HCT116 (cell line): ENCODE measurements around the gene FTO. TPM values are rescaled to one million over a fixed set of nuclear protein-coding genes. Genes with fewer than 3 reads are reported as not detected.

Experiments used
- ATAC-seq: fragments of 200-7000 bp; cut with Tn5 transposase; 2 replicates; pipeline ENCODE4 v1.9.1; 2020; ENCODE audit warnings: mild to moderate bottlenecking, moderate library complexity
- BruUV-seq: library from RNA; stranded (reverse); fragments of 400-500 nt; replicated peaks from 2 replicates; lab custom pipeline; 2021; lab: Mats Ljungman, UMichigan
- CTCF ChIA-PET: fragments of 300-600 bp; sonication (Branson Sonifier 250); formaldehyde crosslinking; loops from one replicate; lab custom pipeline; 2021; ENCODE audit warnings: antibody characterized with exemption; lab: Charles Lee
- POLR2A ChIA-PET: fragments of 300-600, 350-600 bp; sonication (Branson Sonifier 250); formaldehyde crosslinking; loops from one replicate; lab custom pipeline; 2021; ENCODE audit warnings: antibody characterized with exemption; lab: Charles Lee
- RAD21 ChIA-PET, 2 experiments: fragments of 300-600 bp; sonication (Branson Sonifier 250); formaldehyde crosslinking; loops; one replicate each; lab custom pipeline; 2023; ENCODE audit warnings: low total read pairs in 2 of 2; ENCODE audit not compliant: uncharacterized antibody in 2 of 2, unreplicated experiment in 2 of 2, low non-redundant PET in 1 of 2; lab: Charles Lee
- DNase-seq: peaks from one replicate; pipeline ENCODE4 v3.0.0-alpha.2; 2010; ENCODE audit warnings: low read depth, low spot score
- H2AFZ ChIP-seq: fragments of 200-600 bp; shearing (Covaris generic), sonication (generic); 2 replicates; pipeline ENCODE4 v1.6.1; 2017; ENCODE audit warnings: low read depth, mixed run types, mixed read lengths, antibody characterized with exemption, low read length; ENCODE audit not compliant: poor library complexity, severe bottlenecking
- H3K27ac ChIP-seq: 2 replicates; pipeline ENCODE4 v1.5.1; 2012; ENCODE audit warnings: low read depth, low read length
- H3K27me3 ChIP-seq: fragments of 200-600 bp; sonication (generic); 2 replicates; pipeline ENCODE4 v1.6.1; 2016; ENCODE audit warnings: mixed run types, low read length, mixed read lengths; ENCODE audit not compliant: insufficient read depth
- H3K36me3 ChIP-seq, 2 experiments: fragments of 200-500 bp in 1 of 2; fragments of 200-600 bp in 1 of 2; sonication (Bioruptor generic) in 1 of 2; sonication (generic) in 1 of 2; 2 replicates each; pipeline versions ENCODE4 v1.5.1 to v1.6.1; 2014 to 2016; ENCODE audit warnings: low read length in 2 of 2, inconsistent platforms in 1 of 2, mixed read lengths in 1 of 2, mixed run types in 1 of 2; ENCODE audit not compliant: insufficient read depth in 2 of 2, control insufficient read depth in 1 of 2
- H3K4me1 ChIP-seq, 2 experiments: fragments of 200-600 bp in 1 of 2; sonication (generic) in 1 of 2; 2 replicates each; pipeline versions ENCODE4 v1.5.1 to v1.6.1; 2012 to 2017; ENCODE audit warnings: low read length in 2 of 2, inconsistent platforms in 1 of 2, mild to moderate bottlenecking in 1 of 2, mixed read lengths in 1 of 2, mixed run types in 1 of 2, moderate library complexity in 1 of 2; ENCODE audit not compliant: insufficient read depth in 2 of 2, control insufficient read depth in 1 of 2
- H3K4me2 ChIP-seq: fragments of 200-600 bp; sonication (generic); 2 replicates; pipeline ENCODE4 v1.6.1; 2017; ENCODE audit warnings: mixed run types, low read length, mixed read lengths
- H3K4me3 ChIP-seq, 2 experiments: fragments of 200-600 bp in 1 of 2; sonication (generic) in 1 of 2; replicated peaks in 1 of 2; 2 replicates each; pipeline ENCODE4 v1.5.1; 2011 to 2016; ENCODE audit warnings: low read length in 2 of 2, control low read depth in 1 of 2, low read depth in 1 of 2, mild to moderate bottlenecking in 1 of 2, mixed read lengths in 1 of 2, mixed run types in 1 of 2
- H3K79me2 ChIP-seq: fragments of 200-600 bp; sonication (generic); 2 replicates; pipeline ENCODE4 v1.6.1; 2017; ENCODE audit warnings: mild to moderate bottlenecking, mixed run types, low read length, moderate library complexity, mixed read lengths; ENCODE audit not compliant: insufficient read depth
- H3K9ac ChIP-seq: fragments of 200-600 bp; sonication (generic); 2 replicates; pipeline ENCODE4 v1.6.1; 2016; ENCODE audit warnings: low read length, mixed read lengths
- H3K9me2 ChIP-seq: fragments of 200-600 bp; sonication (generic), shearing (Covaris generic); 2 replicates; pipeline ENCODE4 v1.6.1; 2017; ENCODE audit warnings: mixed run types, mild to moderate bottlenecking, moderate library complexity; ENCODE audit not compliant: insufficient read depth
- H3K9me3 ChIP-seq, 2 experiments: fragments of 200-500 bp in 1 of 2; fragments of 200-600 bp in 1 of 2; sonication (Bioruptor generic) in 1 of 2; sonication (generic) in 1 of 2; 2 replicates each; pipeline ENCODE4 v1.6.1; 2014 to 2017; ENCODE audit warnings: low read length in 2 of 2, mixed read lengths in 2 of 2, inconsistent platforms in 1 of 2, low read depth in 1 of 2, mild to moderate bottlenecking in 1 of 2, mixed run types in 1 of 2, moderate library complexity in 1 of 2; ENCODE audit not compliant: control insufficient read depth in 1 of 2, insufficient read depth in 1 of 2
- H4K20me1 ChIP-seq: fragments of 200-600 bp; sonication (generic), shearing (Covaris generic); 2 replicates; pipeline ENCODE4 v1.6.1; 2017; ENCODE audit warnings: mixed run types, mild to moderate bottlenecking, moderate library complexity; ENCODE audit not compliant: insufficient read depth
- CBX3 ChIP-seq: IDR thresholded peaks from 2 replicates; pipeline ENCODE4 v1.6.1; 2012; ENCODE audit warnings: low read depth
- CEBPB ChIP-seq: IDR thresholded peaks from 2 replicates; pipeline ENCODE4 v1.6.1; 2012; ENCODE audit warnings: low read depth
- EGR1 ChIP-seq: IDR thresholded peaks from 2 replicates; pipeline ENCODE4 v1.6.1; 2012; ENCODE audit warnings: low read depth
- EZH2 ChIP-seq: fragments of 200-600 bp; sonication (generic); IDR thresholded peaks from 2 replicates; pipeline ENCODE4 v1.6.1; 2017; ENCODE audit warnings: antibody characterized with exemption, mixed run types
- FOSL1 ChIP-seq: IDR thresholded peaks from 2 replicates; pipeline ENCODE4 v1.6.1; 2012; ENCODE audit warnings: low read depth
- JUND ChIP-seq: IDR thresholded peaks from 2 replicates; pipeline ENCODE4 v1.6.1; 2012
- MAX ChIP-seq: IDR thresholded peaks from 2 replicates; pipeline ENCODE4 v1.6.1; 2012
- POLR2A ChIP-seq: IDR thresholded peaks from 2 replicates; pipeline ENCODE4 v1.7.0; 2011; ENCODE audit warnings: borderline replicate concordance; ENCODE audit not compliant: insufficient read depth, insufficient read length; ENCODE audit errors: extremely low read depth
- RAD21 ChIP-seq: IDR thresholded peaks from 2 replicates; pipeline ENCODE4 v1.6.1; 2012; ENCODE audit warnings: low read depth, mild to moderate bottlenecking
- SIN3A ChIP-seq: IDR thresholded peaks from 2 replicates; pipeline ENCODE4 v1.6.1; 2012; ENCODE audit warnings: low read depth
- SP1 ChIP-seq: IDR thresholded peaks from 2 replicates; pipeline ENCODE4 v1.6.1; 2012; ENCODE audit warnings: low read depth
- SRF ChIP-seq: IDR thresholded peaks from 2 replicates; pipeline ENCODE4 v1.6.1; 2012; ENCODE audit warnings: low read depth
- YY1 ChIP-seq: IDR thresholded peaks from 2 replicates; pipeline ENCODE4 v1.6.1; 2011; ENCODE audit warnings: low read length, low read depth, moderate library complexity, mild to moderate bottlenecking; ENCODE audit not compliant: insufficient replicate concordance; ENCODE audit errors: extremely low read depth
- ZBTB33 ChIP-seq: IDR thresholded peaks from 2 replicates; pipeline ENCODE4 v1.6.1; 2011; ENCODE audit warnings: mild to moderate bottlenecking, low read length, moderate library complexity; ENCODE audit not compliant: insufficient replicate concordance; ENCODE audit errors: extremely low read depth
- ZFX ChIP-seq: fragments of 450-650 bp; IDR thresholded peaks from 2 replicates; pipeline ENCODE4 v1.6.1; 2017
- ZNF274 ChIP-seq: fragments of 200-500 bp; sonication (Bioruptor generic); IDR thresholded peaks from 2 replicates; pipeline ENCODE4 v1.6.1; 2014; ENCODE audit warnings: mild to moderate bottlenecking, low read depth, low read length, inconsistent platforms
- intact Hi-C: fragments of 100-400 bp; cut with micrococcal nuclease; formaldehyde crosslinking; loops from 2 replicates; pipeline ENCODE4 v1.10.0; 2022
- total RNA-seq: library from RNA; stranded (reverse); gene quantifications from one replicate; pipeline ENCODE4 v1.2.1, GENCODE V29; 2021; ENCODE audit not compliant: unreplicated experiment

FTO gene
- total RNA-seq, 1 experiment from 2014 or later = 55.2 TPM

GRCh38 chr16:53734908-53735307 lies 31.0 kb downstream of the FTO start:
- BruUV-seq = no TSS peak
- no peak for DNase-seq
- Histone ChIP-seq H4K20me1 (no peaks in the 10 kb centered on the region), H3K9me3 (no peaks in the 10 kb centered on the region), H3K4me1 (no peaks in the 10 kb centered on the region), H3K79me2 (peaks cover 13% of the 10 kb centered on the region), H3K4me3 (no peak overlapping the region), H3K36me3 (no peaks in the 10 kb centered on the region), H3K4me2 (no peak overlapping the region), H3K9ac (no peak overlapping the region), H3K27me3 (no peaks in the 10 kb centered on the region), H3K9me2 (no peaks in the 10 kb centered on the region), H2AFZ (no peak overlapping the region)
- ATAC-seq = no peak
- intact Hi-C loops = no loop called here
- POLR2A ChIA-PET = no interaction called here
- RAD21 ChIA-PET = no interaction called here
- CTCF ChIA-PET = interaction anchor here (2.3 kb wide), 1 partner anchor 10 kb away, joined by 6 read pairs; no protein-coding TSS in a partner anchor
- TF ChIP-seq CEBPB (no peak), EGR1 (no peak), MAX (no peak), RAD21 (no peak), CBX3 (no peak), SRF (no peak), SP1 (no peak), YY1 (no peak)
- TF ChIP-seq, all 23 proteins: peak for 0
- no peak overlapping the region for H3K27ac ChIP-seq

GRCh38 chr16:53736297-53736696 lies 32.3 kb downstream of the FTO start:
- no peak for ATAC-seq
- intact Hi-C loops = no loop called here
- no peaks in the 10 kb centered on the region for H3K9me3 ChIP-seq
- H4K20me1 ChIP-seq = no peaks in the 10 kb centered on the region
- H2AFZ ChIP-seq = no peak overlapping the region
- no peaks in the 10 kb centered on the region for H3K27me3 ChIP-seq
- no peak for DNase-seq
- CTCF ChIA-PET = interaction anchor here (2.3 kb wide), 1 partner anchor 8 kb away, joined by 6 read pairs; no protein-coding TSS in a partner anchor
- H3K36me3 ChIP-seq = no peaks in the 10 kb centered on the region
- no peaks in the 10 kb centered on the region for H3K9me2 ChIP-seq
- no peaks in the 10 kb centered on the region; a peak in 1 of 4 replicates for H3K4me1 ChIP-seq
- H3K9ac ChIP-seq = no peak overlapping the region
- no peak overlapping the region for H3K4me2 ChIP-seq
- RAD21 ChIA-PET = no interaction called here
- BruUV-seq = no TSS peak
- H3K27ac ChIP-seq = no peak overlapping the region
- POLR2A ChIA-PET = no interaction called here
- H3K79me2 ChIP-seq = peaks cover 22% of the 10 kb centered on the region
- TF ChIP-seq ZNF274 = no peak
- TF ChIP-seq EZH2 = no peak
- no peak for TF ChIP-seq CBX3
- TF ChIP-seq SIN3A = no peak
- no peak for TF ChIP-seq JUND
- no peak for TF ChIP-seq ZBTB33
- no peak for TF ChIP-seq FOSL1
- no peak for TF ChIP-seq ZFX
- TF ChIP-seq YY1 = no peak
- no peak for TF ChIP-seq POLR2A
- no peak overlapping the region for H3K4me3 ChIP-seq
